Measurements from ENCODE around the gene NAV3. TPM values are rescaled to one million over a fixed set of nuclear protein-coding genes. Genes with fewer than 3 reads are reported as not detected.

The NAV3 gene
- total RNA-seq, 1 donor, result 121 TPM

DNA sequence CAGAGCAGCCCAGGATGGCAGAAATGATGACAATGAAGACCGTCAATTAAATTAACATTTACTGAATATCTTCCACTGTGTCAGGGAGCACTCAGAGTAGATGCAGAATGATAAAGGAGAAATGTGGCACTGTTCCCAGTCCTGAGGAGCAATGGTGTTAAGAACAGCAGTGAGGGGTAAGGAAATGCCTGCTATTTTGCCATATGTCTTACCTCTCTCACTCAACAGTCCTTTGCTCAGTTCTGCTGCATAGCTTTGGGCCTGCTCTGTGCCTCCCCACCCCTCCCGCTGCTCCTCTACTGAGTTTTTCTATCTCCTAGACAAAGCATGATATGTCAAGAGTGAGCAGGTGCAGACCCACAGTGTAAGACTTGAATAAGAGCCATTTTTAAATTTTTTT lies 318.8 kb downstream of the NAV3 start:
- DNase-seq (ENCODE audit: low read depth), result peak; percentile 35
- TF ChIP-seq, protein P1, sequence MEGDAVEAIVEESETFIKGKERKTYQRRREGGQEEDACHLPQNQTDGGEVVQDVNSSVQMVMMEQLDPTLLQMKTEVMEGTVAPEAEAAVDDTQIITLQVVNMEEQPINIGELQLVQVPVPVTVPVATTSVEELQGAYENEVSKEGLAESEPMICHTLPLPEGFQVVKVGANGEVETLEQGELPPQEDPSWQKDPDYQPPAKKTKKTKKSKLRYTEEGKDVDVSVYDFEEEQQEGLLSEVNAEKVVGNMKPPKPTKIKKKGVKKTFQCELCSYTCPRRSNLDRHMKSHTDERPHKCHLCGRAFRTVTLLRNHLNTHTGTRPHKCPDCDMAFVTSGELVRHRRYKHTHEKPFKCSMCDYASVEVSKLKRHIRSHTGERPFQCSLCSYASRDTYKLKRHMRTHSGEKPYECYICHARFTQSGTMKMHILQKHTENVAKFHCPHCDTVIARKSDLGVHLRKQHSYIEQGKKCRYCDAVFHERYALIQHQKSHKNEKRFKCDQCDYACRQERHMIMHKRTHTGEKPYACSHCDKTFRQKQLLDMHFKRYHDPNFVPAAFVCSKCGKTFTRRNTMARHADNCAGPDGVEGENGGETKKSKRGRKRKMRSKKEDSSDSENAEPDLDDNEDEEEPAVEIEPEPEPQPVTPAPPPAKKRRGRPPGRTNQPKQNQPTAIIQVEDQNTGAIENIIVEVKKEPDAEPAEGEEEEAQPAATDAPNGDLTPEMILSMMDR (IDR thresholded peaks at IDR 0.05; ENCODE audit: insufficient read depth, low read length), result no peak
- no peak overlapping the region for H3K4me3 ChIP-seq (ENCODE audit: low read depth, low read length)

DNA sequence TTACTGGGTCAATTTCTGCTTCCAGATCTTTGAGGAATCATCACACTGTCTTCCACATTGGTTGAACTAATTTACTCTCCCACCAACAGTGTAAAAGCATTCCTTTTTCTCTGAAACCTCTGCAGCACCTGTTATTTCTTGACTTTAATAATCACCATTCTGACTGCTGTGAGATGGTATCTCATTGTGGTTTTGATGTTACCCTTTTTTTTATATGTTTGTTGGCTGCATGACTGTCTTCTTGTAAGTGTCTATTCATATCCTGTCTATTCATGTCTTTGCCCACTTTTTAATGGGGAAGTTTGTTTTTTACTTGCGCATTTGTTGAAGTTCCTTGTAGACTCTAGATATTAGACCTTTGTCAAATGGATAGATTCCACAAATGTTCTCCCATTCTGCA lies 324.9 kb downstream of the NAV3 start:
- TF ChIP-seq, protein P1 (IDR thresholded peaks at IDR 0.05; ENCODE audit: insufficient read depth, low read length), result no peak
- DNase-seq (ENCODE audit: low read depth), result no peak
- H3K4me3 ChIP-seq (ENCODE audit: low read depth, low read length), result no peak overlapping the region

DNA sequence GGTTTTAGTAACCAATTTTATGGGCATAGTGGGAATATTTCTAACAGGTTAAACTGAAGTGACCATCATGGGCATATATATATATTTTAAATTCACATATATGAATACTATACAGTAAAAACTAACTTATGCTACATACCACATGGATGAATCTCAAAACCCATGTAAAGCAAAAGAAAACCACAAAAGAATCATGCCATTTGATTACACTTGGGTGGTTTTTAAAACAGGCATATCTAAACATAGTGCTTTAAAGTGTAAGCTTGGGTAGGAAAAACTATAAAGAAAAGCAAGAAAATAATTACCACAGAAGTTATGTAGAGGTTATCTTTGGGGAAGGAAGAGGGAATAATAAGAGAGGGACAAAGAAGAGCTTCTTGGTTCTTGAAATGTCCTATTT lies 326.1 kb downstream of the NAV3 start:
- no peak overlapping the region for H3K4me3 ChIP-seq (ENCODE audit: low read depth, low read length)
- no peak for DNase-seq (ENCODE audit: low read depth)
- TF ChIP-seq, protein P1 (IDR thresholded peaks at IDR 0.05; ENCODE audit: insufficient read depth, low read length), result no peak

DNA sequence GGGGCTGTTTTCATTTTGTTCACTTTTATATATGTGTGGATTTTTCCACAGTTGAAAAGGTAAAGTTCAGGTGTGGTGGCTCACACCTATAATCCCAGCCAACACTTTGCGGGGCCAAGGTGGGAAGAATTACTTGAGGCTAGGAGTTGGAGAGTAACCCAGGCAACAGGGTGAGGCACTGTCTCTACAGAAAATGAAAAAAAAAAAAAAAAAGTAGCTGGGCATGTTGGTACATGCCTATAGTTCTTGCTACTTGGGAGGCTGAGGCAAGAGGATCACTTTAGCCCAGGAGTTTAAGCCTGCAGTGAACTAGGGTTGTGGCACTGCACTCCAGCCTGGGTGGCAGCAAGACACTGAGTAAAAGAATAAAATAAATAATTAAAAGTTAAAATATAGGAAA lies 326.5 kb downstream of the NAV3 start:
- H3K4me3 ChIP-seq (ENCODE audit: low read depth, low read length), result no peak overlapping the region

DNA sequence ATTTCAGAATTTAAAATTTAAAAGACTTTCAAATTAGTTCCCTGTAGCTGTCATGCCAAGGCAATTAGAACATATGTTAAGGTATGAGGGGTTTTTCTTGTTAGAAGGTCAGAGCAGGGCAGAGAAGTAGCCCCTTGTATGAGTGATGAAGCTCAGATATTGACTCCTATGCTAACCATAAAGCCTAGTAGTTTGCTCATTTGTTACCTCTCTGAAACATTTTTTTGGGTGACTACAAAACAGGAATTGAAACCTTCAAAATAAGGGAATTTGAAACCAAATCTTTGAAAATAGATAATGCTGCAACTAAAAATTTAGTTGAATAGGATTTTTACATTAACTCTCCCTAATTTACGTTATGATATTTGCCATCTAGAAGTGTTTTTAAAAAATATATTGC lies 333.5 kb downstream of the NAV3 start:
- no peak for DNase-seq (ENCODE audit: low read depth)
- TF ChIP-seq, protein P1 (IDR thresholded peaks at IDR 0.05; ENCODE audit: insufficient read depth, low read length), result no peak
- H3K4me3 ChIP-seq (ENCODE audit: low read depth, low read length), result no peak overlapping the region

More for the DNA sequence above, 326.5 kb downstream of the NAV3 start:
- DNase-seq (ENCODE audit: low read depth), result peak; percentile 5
- TF ChIP-seq, protein P1 (IDR thresholded peaks at IDR 0.05; ENCODE audit: insufficient read depth, low read length), result no peak

DNA sequence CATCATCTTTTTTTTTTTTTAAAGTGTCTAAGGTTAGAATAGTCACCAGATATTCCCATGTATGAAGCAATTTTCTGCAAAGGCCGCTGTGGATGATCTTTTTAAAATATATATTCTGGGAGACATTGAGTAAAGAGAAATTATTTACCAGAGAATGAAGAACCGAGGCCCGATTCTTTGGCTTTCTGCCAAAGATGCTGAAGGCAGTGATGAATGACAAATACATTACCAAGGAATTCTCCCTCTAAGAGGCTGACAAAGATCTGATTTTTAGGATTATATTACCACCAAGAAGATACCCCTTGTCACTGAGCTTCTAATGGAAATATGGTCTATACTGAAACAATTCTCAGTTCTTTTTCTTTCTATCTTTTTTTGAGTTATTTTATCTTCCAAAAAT lies 336.8 kb downstream of the NAV3 start:
- no peak overlapping the region for H3K4me3 ChIP-seq (ENCODE audit: low read depth, low read length)
- no peak for DNase-seq (ENCODE audit: low read depth)
- TF ChIP-seq, protein P1 (IDR thresholded peaks at IDR 0.05; ENCODE audit: insufficient read depth, low read length), result no peak

DNA sequence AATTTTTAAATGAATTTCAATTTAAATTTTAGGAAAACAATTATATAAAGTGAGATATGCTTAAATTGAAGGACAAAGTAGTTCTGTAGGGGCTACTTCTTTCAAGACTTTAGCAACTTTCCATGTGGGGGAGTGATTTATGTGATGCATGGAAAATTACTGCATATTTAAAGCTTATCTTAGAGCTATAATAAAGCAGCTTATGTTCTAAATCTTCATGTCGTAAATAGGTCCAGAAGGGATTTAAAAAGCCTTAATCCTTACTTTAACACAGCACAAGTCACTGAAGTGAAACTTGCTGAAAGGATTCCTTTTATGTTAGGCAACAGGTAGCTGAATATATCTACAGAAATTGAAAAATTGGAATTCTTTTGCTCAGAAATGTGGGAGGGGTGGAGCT lies 340.4 kb downstream of the NAV3 start:
- TF ChIP-seq, protein P1 (IDR thresholded peaks at IDR 0.05; ENCODE audit: insufficient read depth, low read length), result no peak
- no peak for DNase-seq (ENCODE audit: low read depth)
- no peak overlapping the region for H3K4me3 ChIP-seq (ENCODE audit: low read depth, low read length)
